ENCODE data around the gene RASGRP2. TPM values are rescaled to one million over a fixed set of nuclear protein-coding genes. Genes with fewer than 3 reads are reported as not detected.

RASGRP2 gene
- polyA plus RNA-seq, 3 donors = 5.1 to 7.6 (median 5.9) TPM

DNA sequence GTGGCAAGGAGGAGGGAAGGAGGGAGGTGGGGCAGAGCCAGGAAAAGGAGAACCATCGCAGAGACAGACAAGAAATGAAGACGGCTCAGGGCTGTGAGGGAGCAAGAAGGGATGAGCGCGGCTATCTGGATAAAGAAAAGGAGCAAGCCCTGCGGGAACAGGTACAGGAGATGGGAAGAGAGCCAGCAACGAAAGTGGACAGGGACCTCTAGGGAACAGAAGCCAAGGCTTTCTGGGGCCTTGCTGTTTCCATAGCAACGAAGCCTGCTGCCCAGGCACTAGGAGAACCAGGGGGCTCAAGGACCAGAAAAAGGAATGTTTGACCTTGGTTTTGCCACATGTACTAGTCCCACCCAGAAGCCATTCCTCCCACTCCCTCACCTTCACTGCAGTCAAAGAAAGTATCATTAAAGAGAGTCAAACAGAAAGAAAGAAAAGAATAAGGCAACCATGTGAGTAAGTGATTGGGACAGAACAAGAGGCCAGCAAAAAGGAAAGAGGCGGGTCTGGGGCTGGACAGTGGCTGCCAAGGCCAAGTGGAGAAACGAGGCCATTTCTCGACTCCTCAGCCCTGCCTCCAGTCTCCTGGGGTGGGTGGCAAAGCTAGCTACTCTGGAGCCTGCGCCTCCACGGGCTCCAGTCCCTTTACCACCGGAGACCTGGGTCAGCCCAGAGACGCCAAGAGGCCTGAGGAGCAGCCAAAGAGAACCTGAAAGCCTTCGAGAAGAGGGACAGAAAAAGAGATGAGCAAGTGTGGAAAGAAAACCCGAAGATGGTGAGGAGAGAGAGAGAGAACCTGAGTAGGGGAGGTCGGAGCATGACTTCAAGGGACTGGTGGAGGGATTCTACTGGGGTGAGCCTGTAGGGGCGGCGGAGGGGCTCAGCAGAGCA, 56.1 kb downstream of the RASGRP2 start:
- DNase-seq (ENCODE audit: extremely low read depth in 1 of 11, low read depth in 9 of 11, low spot score in 4 of 11) = no peak

DNA sequence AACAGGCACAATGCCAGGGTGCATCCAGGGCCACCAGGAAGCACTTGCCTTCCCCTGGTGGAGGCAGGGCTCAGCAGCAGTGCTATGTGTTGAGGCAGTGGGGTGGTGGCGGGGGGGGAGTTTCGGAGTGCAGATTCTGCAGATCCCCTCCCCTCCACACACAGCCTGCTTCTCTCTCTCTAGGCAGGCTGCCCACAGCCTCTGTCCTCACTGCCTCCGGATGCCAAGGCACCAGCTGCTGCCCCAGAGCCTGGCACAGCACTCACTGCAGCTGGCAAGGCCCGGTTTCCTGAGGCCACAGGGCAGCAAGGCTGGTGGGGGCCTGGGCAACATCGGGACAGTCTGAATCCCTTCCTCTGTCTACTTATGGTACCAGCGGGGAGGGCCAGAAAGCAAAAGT, 56.7 kb downstream of the RASGRP2 start:
- no peak for DNase-seq (ENCODE audit: extremely low read depth in 1 of 11, low read depth in 9 of 11, low spot score in 4 of 11)

- DNase-seq (ENCODE audit: extremely low read depth in 1 of 11, low read depth in 9 of 11, low spot score in 4 of 11) = no peak
Measured at GRCh38 chr11:64686466-64687170, 57.3 kb downstream of the RASGRP2 start.

DNA sequence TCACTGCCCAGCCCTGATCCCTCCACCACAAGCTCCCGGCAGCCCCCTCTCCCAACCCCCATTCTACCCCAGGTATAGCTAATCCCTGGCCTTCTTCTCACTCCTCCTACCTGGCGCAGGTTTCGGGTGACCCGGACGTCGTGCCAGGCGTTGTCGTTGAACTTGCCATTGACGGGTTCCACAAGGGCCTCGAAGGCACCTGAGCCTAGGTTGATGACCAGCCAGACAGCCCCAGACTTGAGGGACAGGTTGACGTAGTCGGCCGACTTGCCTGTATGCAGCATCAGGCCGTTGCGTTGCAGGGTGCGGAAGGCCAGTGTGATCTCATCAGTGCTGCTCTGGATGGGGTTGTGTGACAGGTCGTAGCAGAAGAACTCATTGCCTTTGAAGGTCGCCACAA, 58.4 kb downstream of the RASGRP2 start:
- DNase-seq (ENCODE audit: extremely low read depth in 1 of 11, low read depth in 9 of 11, low spot score in 4 of 11) = no peak

DNA sequence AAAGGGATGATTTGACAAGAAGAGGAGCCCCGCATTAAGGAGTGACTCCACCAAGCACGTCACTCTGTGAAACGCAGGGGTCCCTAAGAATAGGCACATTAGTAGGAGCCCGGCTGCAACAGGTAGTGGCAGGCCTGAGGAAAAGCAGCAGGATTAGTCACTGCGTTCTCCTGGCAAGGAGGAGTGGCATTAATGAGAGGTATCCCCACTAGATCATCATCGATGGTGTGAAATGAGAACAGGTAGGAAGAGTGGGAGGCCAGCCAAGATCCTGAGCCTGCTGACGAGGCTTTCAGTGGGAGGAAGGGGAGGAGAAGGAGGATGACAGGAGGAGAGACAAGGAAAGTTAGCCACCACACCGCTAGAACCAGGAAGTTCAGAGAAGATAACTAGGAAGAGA, 59.6 kb downstream of the RASGRP2 start:
- DNase-seq (ENCODE audit: extremely low read depth in 1 of 11, low read depth in 9 of 11, low spot score in 4 of 11) = no peak

GRCh38 chr11:64681171-64681570, 62.8 kb downstream of the RASGRP2 start:
- DNase-seq (ENCODE audit: extremely low read depth in 1 of 11, low read depth in 9 of 11, low spot score in 4 of 11) = no peak

DNA sequence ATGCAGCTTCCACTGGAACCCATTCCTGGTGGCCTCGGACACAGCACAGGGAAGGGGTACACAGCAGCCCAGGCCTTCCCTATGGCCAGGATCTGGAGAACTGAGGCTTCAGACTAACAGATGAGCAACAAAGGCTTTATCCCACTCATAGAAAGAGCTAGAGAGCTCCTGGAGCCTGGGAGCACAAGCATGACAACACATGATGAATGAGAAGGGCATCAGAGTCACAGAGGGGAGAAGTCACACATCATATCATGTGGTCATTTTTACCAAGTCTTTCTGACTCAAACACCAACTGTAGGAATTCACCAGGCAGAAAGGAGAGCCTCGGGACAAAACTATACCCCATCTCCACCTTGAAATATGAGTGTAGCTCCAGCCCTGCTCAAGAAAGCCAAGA, 64.1 kb downstream of the RASGRP2 start:
- DNase-seq (ENCODE audit: extremely low read depth in 1 of 11, low read depth in 9 of 11, low spot score in 4 of 11) = no peak

DNA sequence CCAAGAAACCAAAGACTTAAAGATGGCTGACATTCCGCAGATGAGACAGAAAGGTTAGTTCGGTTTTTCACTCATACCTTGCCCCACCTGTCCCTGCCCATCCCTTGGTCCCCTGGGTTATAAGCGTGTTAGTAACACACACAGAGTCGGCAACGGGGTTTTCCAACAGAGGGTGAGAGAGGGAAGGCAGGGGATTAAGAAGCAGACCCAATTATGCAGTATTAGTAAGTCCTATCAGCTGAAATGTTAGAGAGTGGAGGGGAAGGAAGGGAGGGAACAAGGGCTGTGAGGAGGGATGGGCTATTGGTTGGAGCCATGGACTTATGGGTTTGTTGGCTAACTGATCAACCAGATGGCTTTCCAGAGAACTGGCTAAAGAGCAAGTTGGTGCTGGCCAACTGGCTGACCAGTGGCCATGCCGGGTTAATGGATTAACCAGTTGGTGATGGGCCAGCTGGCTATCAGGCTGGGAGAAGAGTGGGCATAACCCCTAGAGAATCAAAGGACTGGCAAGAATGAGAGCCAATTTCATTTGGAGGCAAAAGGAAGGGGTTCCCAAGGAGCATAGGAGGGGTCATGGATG, 66.4 kb downstream of the RASGRP2 start:
- no peak for DNase-seq (ENCODE audit: extremely low read depth in 1 of 11, low read depth in 9 of 11, low spot score in 4 of 11)

Other genes with a start within 250 kb of the RASGRP2 start
- 10 to 100 TPM; 23.1 to 40.3 (median 24.2) TPM for gene SLC22A11, start 188.2 kb downstream of the RASGRP2 start, polyA plus RNA-seq (ENCODE audit: insufficient read length in 3 of 3)
- 10 to 100 TPM in 1 of 3 donors, 1 to 10 TPM in 2; 3.1 to 11.3 (median 3.3) TPM for gene SLC22A12, start 152.9 kb downstream of the RASGRP2 start, polyA plus RNA-seq (ENCODE audit: insufficient read length in 3 of 3)
- gene NRXN2, start 20.9 kb downstream of the RASGRP2 start, polyA plus RNA-seq (ENCODE audit: insufficient read length in 3 of 3) = 10 to 100 TPM; 13.1 to 25.8 (median 23.4) TPM
- gene PYGM, start 15.8 kb upstream of the RASGRP2 start, polyA plus RNA-seq (ENCODE audit: insufficient read length in 3 of 3) = 1 to 10 TPM; 2.1 to 3.2 (median 2.4) TPM
- 100 to 1,000 TPM; 346 to 463 (median 385) TPM for gene SF1, start 34.4 kb upstream of the RASGRP2 start, polyA plus RNA-seq (ENCODE audit: insufficient read length in 3 of 3)
- gene MAP4K2, start 59.1 kb upstream of the RASGRP2 start, polyA plus RNA-seq (ENCODE audit: insufficient read length in 3 of 3) = 10 to 100 TPM; 14.9 to 23.3 (median 19.5) TPM
- 10 to 100 TPM; 34.3 to 43.5 (median 41.9) TPM for gene MEN1, start 66.4 kb upstream of the RASGRP2 start, polyA plus RNA-seq (ENCODE audit: insufficient read length in 3 of 3)
- 1 to 10 TPM; 4.0 to 6.3 (median 5.8) TPM for gene CDC42BPG, start 100.5 kb upstream of the RASGRP2 start, polyA plus RNA-seq (ENCODE audit: insufficient read length in 3 of 3)
- 10 to 100 TPM; 54.8 to 67.9 (median 60.8) TPM for gene EHD1, start 134.5 kb upstream of the RASGRP2 start, polyA plus RNA-seq (ENCODE audit: insufficient read length in 3 of 3)
- 10 to 100 TPM; 16.7 to 25.3 (median 21.7) TPM for gene ATG2A, start 173.1 kb upstream of the RASGRP2 start, polyA plus RNA-seq (ENCODE audit: insufficient read length in 3 of 3)
- 10 to 100 TPM; 15.2 to 18.4 (median 16.1) TPM for gene PPP2R5B, start 180.5 kb upstream of the RASGRP2 start, polyA plus RNA-seq (ENCODE audit: insufficient read length in 3 of 3)
- 1 to 10 TPM; 1.6 to 3.0 (median 2.4) TPM for gene GPHA2, start 191.8 kb upstream of the RASGRP2 start, polyA plus RNA-seq (ENCODE audit: insufficient read length in 3 of 3)
- 1 to 10 TPM in 2 of 3 donors, under 1 TPM in 1; 0.76 to 1.2 (median 1.1) TPM for gene MAJIN, start 228.0 kb upstream of the RASGRP2 start, polyA plus RNA-seq (ENCODE audit: insufficient read length in 3 of 3)